ENCODE measurements around the gene RAB4B.
"Not testable (repeated sequence)": the region's sequence is repeated elsewhere in the genome, so short reads cannot be mapped to it uniquely, and the experiment has no call there.

The RAB4B gene

GRCh38 chr19:40825460-40826095 is 47.5 kb downstream of the RAB4B start:
- DNase-seq, result not testable (repeated sequence)

GRCh38 chr19:40826312-40826698 is 48.3 kb downstream of the RAB4B start:
- DNase-seq, result not testable (repeated sequence)

- peak; percentile 88 for DNase-seq
These were observed 48.8 kb downstream of the RAB4B start for GRCh38 chr19:40826699-40827385.

GRCh38 chr19:40827386-40828247 is 49.6 kb downstream of the RAB4B start:
- no peak for DNase-seq

- DNase-seq, result no peak
These were observed 51.2 kb downstream of the RAB4B start for GRCh38 chr19:40829205-40829604.

GRCh38 chr19:40830741-40831140 is 52.7 kb downstream of the RAB4B start:
- DNase-seq, result not testable (repeated sequence)

- DNase-seq, result no peak
These were observed 53.7 kb downstream of the RAB4B start for GRCh38 chr19:40831502-40832430.

- not testable (repeated sequence) for DNase-seq
These were observed 54.4 kb downstream of the RAB4B start for GRCh38 chr19:40832431-40832790.

GRCh38 chr19:40833728-40834533 is 55.9 kb downstream of the RAB4B start:
- not testable (repeated sequence) for DNase-seq

GRCh38 chr19:40836754-40837429 is 58.8 kb downstream of the RAB4B start:
- no peak for DNase-seq

GRCh38 chr19:40838477-40838876 is 60.4 kb downstream of the RAB4B start:
- not testable (repeated sequence) for DNase-seq

- DNase-seq, result not testable (repeated sequence)
These were observed 64.0 kb downstream of the RAB4B start for GRCh38 chr19:40842012-40842411.

GRCh38 chr19:40842997-40843652 is 65.1 kb downstream of the RAB4B start:
- not testable (repeated sequence) for DNase-seq

- DNase-seq, result peak; percentile 89
These were observed 65.6 kb downstream of the RAB4B start for GRCh38 chr19:40843653-40844052.
